Fibroblast of pulmonary artery (primary cell): ENCODE results near the gene MAPK8IP1.
A peak's percentile ranks its signal among the peaks of the same experiment; 100 is the strongest.
"Not testable (repeated sequence)": the region's sequence is repeated elsewhere in the genome, so short reads cannot be mapped to it uniquely, and the experiment has no call there.

ENCODE experiments used
- DNase-seq: peaks from one replicate; pipeline ENCODE4 v3.0.0-alpha.2; 2010; ENCODE audit warnings: low read depth
- H3K4me3 ChIP-seq: replicated peaks from 2 replicates; pipeline ENCODE4 v1.5.1; 2011; ENCODE audit warnings: low read depth, mild to moderate bottlenecking, control low read depth, low read length, moderate library complexity
- CTCF ChIP-seq: IDR thresholded peaks from 2 replicates; pipeline ENCODE4 v1.5.1; 2011; ENCODE audit warnings: mild to moderate bottlenecking, control low read depth, low read length, inconsistent platforms; ENCODE audit errors: missing control alignments

Gene MAPK8IP1

GRCh38 chr11:45885274-45885920 lies at the start of gene MAPK8IP1:
TSS of gene MAPK8IP1 (plus strand) at chr11:45885651. CDS start at chr11:45885821, 170 bp downstream.
- TF ChIP-seq CTCF = no peak
- peak; percentile 36 for DNase-seq
- H3K4me3 ChIP-seq = peak within 1 kb of the TSS; percentile 43

- no peak overlapping the region for H3K4me3 ChIP-seq
- TF ChIP-seq CTCF = no peak
- DNase-seq = no peak
Measured at GRCh38 chr11:45839204-45839603, 46.2 kb upstream of the MAPK8IP1 start.

GRCh38 chr11:45840251-45840650 lies 45.2 kb upstream of the MAPK8IP1 start:
- H3K4me3 ChIP-seq, DNase-seq: not testable (repeated sequence)

GRCh38 chr11:45843158-45843924 lies 42.1 kb upstream of the MAPK8IP1 start:
- DNase-seq = peak; percentile 91
- TF ChIP-seq CTCF = peak; percentile 93
- no peak overlapping the region for H3K4me3 ChIP-seq

GRCh38 chr11:45844822-45845578 lies 40.5 kb upstream of the MAPK8IP1 start:
- no peak for DNase-seq
- TF ChIP-seq CTCF = no peak
- no peak overlapping the region for H3K4me3 ChIP-seq

GRCh38 chr11:45846174-45846675 lies 39.2 kb upstream of the MAPK8IP1 start:
- TF ChIP-seq CTCF = no peak
- H3K4me3 ChIP-seq = no peak overlapping the region
- no peak for DNase-seq
